SKM-1 treated with dmso at 0.1 percent for 144 hours (cell line): ENCODE results near the gene LHX5.

Experiments
- DNase-seq: peaks from one replicate; lab custom pipeline; 2025; ENCODE audit not compliant: unreplicated experiment; lab: John Stamatoyannopoulos, UW

Gene LHX5

DNA sequence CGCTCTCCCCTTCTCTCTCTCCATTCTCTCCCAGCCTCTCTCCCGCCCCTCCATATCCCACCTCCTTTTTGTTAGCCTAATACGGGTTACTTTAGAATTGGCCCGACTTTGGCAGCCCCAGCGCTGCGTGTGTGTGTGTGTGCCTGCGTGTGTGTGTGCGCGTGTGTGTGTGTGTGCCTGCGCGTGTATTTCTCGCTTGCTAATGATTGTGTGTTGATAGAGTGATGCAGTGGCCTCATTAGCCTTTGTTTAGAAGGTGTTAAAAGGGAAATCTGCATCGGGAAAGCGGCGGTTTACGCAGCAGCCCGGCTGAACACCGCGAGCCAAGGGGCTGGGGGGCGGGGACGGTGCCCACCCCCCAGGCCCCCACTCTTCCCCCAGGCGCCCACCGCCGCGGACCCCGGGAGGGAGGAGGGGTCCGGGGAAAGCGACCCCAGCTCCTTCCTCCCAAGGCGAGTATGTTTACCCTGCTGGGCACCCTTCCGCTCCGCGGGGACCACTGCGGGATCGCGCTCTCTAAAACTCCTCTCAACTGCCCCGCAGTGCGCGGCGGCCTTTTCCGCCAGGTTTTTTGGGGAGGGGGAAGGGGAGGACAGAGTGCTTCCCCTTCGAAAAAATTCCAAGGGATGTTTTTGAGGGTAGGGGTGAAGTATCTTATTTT lies 6.8 kb upstream of the LHX5 start:
- DNase-seq, result no peak

DNA sequence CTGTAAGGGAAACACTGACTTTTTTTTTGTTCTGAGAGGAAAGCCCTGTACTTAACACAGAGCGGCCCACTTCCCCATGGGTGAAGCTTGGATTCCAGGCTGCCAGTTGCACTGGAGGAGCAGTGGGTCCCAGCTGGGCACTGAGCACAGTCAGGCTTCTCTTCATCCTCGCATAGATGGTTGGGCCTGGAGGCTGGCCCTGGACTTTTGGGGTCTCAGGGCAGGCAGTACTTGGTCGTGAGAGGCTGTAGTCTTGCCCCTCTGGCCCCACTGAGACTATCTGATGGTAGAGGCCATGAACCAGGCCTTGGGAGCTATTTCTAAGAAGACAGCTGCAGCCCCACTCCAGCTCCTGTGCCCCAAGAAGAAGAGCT lies 6.2 kb upstream of the LHX5 start:
- DNase-seq, result no peak

DNA sequence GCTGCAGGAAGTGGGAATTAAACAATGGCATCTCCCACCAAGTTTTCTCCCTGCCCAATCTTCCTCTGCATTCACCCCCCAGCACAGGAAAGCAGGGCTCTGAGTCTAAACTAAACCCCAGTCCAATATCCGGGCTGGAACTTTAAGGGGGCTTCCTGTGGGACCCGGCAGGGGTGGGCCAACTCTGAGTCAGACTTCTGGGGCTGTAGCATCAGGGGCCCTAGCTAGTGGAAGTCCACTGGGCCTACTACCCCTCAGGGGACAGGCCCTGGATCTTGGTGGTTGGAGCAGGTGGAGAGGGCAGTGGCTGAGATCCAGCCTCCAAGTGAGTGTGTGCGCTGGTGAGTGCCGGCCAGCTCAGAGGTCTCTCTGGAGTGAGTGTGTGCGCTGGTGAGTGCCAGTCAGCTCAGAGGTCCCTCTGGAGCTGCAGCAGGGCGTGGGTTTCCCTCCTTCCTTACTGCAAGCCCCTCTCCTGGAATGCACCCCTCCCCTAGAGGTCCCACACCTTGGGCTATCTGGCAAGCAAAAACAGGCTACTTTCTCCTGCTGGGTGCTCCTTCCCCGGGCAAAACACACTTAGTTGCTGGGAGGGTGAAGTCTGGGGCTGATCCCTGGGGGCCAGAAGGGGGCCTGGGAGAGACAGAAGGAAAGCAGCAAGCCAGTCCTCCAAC lies 5.6 kb upstream of the LHX5 start:
- DNase-seq, result no peak

DNA sequence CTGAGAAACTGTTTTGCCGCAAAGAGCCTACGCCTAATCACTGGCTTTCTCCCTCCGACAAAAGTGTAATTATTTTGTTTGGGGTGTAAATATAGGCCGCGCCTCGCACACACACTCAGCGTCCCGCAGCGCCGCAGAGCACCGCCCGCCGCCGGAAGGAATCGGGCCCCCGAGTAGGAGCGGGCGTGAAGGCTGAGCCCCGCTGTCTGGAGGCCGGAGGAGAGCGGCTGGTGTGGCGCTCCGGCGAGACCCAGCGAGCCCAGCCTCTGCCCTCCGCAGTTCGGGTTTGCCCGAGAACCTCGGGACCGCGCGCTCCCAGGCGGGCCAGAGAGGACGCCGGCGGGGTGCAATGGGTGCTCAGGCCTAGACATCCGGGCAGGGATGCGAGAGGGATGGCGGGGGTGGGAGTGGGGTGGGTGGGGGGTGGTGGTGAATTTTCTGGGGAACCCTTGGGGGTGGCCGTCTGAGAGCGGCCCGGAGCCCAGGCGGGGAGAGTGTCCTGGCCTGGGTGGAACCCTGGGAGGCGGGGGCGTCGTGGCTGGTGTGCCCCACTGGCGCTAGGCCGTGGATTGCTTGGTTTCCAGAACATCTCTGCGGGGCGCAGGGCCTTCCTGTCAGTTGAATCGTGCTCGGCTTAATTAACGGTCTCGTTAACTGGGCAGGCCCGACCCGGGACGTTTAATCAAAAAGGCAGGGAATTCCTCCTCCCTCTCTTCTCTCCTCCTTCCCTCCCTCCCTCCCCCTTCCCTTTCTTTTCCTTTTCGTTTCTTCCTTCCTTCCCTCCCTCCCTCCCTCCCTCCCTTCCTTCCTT lies 4.7 kb upstream of the LHX5 start:
- no peak for DNase-seq

DNA sequence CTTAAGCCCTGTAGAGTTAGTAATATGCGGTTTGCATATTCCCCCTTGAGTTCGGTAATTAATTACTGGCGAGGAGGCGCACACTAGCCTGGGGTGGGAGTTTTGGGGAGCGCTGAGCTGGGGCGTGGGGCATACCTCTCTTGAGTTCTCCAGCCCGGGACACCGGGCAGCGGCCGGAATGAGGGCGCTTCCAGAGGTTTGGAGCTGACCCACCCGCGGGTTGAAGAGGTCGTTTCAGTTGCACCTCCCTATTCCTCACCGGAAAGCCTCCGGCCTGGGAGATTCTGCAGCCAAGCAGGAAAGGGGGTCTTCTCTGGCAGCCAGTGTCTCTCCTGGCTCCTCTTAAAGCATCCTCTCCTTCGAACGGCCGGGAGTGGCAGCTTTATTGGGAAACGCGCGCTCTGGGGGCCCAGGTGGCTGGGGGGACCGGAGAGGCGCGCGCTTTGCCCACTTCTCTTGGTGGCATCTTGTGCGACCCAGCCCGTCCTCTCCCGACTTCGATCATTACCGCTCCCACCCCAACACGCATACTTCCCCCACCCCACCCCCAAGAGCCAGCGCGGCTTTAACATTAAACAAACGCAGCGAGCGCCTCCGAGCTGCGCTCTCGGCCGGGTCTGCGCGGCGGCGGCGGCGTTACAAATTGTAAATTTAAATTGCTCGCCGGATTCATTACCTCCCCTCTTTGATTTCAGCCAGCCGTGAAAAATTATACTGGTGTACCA lies 3.9 kb upstream of the LHX5 start:
- DNase-seq, result no peak

DNA sequence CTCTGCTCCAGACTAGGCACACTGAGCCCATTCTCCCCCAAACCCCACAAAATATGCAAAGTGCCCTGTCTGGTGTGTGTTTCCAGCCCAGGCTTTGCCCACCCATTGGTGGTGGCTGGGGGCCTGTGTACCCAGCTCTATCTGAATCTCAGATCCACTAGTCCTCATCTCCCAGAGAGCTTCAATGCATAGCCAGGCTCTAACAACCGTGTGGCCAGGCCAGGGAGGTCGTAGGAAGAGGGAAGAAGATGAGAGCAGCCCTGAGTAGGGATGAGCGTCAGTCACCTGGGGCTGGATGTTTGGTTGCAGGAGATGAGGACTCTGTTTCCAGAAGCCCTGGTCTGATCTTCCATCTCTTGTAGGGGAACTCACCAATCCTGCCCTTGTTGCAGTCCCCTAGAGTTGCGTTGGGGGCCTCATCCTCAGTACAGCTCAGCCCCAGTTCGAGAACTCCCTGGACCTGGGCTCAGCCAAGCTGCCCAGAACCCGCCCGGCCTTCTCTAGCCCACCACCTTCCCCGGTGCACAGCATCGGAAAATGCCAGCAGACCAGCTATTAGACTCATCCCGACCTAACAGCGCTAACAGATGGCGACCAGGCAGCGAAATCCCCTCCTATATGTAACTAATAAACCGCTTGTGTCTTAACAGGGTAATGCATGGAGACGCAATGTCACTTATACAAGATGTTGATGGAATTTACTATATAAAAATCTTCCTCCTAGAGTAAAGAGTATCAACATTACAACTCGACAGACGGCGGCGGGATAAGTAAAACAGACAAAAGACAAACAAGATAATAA lies 3.2 kb upstream of the LHX5 start:
- no peak for DNase-seq

DNA sequence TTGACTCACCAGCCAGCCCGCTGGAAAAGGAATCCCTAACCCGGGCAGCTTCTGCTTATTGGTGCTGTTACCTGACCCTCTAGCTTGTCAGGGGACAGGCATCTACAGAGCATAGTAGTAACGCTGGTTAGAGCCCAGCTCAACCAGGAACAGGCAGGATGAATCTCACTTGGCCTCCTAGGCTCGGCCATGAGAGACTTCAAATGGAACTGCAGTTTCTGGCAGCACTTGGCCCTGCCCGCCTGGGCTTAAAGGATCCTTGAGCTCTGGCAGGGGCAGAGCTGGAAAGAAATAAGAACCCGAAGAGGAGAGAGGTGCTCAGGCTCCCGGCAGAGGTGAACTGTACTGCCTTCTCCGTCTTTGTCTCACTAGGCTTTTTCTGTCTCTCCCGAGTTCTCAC lies 2.3 kb upstream of the LHX5 start:
- DNase-seq, result no peak

DNA sequence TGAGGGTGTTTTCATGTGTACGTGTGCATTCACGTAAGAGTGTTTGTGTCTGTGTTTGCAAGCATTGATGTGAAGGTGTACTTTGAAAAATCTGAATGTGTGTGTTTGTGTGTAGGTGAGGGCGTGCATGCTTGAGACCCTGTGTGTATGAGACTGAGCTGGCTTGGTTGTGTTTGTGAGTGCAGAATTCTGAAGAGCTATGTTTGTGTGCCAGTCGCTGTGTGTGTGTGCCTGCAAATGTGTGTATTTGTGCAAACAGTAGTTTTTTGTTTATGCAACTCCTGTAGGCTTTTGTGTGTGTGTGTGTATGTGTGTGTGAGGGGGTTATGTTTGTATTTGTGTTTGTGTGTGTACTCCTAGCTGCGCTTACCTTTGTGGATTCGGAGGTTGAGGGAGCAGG lies 1.7 kb upstream of the LHX5 start:
- DNase-seq, result no peak

DNA sequence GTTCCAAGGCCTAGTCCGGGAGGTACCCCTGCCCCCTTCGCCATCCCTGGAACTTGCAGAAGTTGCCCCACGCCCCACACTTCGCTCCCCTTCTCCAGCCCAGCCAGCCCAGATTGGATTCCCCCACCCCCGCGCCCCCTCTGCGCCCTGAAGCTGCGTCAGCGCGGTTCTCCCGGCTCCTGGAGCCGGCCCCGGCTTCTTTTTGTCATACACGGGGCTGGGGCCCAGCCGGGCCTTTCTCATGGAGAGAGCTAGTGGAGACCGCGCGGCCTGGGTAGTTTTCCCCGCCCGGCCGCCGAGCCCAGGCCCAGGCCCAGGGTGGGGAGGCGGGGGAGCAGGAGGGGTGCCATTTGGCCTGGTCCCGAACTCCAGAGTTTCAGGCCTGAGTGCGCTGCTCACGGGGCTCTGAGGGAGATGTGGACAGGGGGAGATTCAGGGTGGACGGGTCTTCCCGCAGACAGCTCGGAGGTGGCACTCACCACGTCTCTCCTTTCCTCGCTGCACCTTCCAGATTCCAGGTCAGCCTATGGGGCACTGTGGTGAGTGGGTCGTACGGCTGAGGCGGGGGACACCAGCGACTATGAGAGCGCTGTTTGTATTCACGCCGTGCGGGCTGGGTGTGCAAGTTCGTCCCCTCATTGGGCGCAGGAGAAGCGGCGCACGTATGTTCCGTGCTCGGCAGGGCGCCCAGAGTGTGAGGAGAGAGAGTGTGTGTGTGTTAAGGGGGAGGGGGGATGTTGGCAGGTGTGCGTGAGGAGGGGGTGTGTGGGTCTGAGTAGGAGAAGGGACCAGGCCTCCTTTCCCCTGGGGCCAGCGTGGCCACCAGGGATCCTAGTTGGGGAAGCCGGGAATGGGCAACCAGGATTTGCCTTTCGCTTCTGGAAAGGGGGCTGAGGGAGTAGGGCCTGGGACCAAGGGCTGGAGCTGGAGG lies 785 bp upstream of the LHX5 start:
- no peak for DNase-seq

DNA sequence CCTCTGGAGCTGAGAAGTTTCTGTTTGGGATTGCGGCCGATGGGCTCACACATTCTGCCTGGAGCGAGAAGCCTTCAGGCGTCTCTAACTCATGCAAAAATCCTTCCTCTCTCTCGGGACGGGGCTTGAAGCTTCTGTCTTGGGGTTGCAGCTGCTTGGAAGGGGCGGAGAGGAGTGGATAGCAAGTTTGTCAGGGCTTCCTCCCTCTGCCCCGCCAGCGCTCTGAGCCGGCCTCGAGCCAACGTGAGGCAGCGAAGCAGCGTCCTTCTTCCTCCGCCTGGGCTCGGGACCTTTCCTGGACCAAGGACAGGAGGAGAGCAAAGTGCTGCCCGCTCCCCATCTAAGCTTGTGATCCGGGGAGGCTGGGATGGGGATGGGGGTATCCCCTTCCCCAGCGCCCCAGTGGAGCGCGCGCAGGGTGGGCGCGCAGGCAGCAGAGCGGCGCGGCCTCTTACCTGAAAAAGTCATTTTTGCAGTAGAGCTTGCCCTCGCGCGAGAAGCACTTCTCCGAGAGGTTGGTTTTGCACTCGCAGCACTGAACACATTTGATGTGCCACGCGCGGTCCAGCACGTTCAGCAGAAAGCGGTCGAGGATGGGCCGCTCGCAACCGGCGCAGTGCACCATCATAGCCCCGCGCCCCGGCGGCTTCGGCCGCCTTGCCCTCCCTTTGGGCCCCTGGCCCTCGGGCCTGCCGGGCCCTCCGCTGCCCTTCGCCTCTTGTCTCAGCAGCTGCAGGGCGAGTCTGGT lies 626 bp downstream of the LHX5 start:
- no peak for DNase-seq

DNA sequence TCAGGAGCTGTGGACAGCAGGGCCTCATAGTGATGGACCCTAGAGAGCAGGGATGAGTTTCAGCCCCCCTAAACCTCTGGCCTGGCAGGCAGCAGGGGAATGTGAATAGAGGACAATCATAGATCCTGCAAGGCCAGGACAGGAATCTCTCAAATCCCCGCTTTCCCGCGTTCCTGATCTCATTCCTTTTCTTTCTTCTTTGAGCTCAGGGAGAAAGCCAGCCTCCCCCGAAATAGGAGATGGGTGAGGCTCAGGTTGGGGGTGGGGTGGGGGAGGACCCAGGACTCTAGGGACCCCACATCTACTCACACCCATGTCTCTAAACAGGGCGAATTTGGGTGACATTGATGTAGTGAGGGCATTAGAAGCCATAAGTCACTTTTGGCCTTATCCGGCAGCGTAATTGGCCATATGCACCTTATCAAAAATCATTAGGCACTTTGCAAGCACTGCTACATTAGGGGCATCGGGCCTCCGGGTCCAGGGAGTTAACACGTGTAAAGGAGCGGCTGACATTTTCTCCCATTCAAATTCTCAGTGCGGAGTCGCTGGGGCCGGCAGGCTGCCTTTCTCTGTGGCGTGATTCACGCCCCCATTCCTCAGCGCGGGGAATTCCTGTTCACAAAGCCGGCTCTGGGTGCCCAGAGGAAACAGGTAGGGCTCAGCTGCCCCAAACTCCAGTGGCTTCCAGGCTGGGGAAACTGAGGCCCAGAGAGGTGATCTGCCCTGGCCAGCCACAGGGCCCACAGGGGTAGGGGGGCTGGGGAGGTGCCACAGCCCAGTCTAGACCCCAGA lies 1.5 kb downstream of the LHX5 start:
- DNase-seq, result no peak

DNA sequence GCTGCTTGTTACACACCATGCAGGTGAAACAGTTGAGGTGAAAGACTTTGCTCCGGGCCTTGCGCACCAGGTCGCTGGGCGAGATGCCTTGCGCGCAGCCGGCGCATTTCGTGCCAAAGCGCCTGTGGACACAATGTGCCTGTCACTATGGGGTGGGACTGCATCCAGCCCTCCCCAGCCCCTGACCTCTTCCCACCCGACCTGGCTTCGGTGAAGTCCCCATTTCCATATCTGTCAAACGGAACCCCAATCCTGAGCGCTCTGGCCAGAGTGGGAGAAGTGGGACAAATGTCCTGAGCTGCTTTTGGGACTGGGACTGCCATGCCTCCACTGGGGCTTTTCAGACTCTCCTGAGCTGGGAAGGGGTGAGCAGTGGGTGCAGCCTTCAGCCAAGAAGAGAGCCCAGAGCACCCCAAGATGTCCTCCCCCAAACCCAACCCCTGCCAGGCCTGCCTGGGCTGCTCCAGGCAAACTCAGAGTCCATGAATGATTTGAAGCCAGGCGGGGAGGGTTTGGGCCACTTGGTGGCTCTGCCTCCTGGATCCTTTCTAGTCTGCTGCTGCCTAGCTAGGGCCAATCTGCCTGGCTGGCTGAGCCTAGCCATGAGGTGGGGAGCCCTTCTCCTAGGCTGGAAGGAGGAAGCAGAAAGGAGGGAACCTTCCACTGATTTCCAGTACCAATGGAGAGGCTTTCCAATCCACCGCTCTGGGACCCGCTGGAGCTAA lies 2.3 kb downstream of the LHX5 start:
- DNase-seq, result no peak

DNA sequence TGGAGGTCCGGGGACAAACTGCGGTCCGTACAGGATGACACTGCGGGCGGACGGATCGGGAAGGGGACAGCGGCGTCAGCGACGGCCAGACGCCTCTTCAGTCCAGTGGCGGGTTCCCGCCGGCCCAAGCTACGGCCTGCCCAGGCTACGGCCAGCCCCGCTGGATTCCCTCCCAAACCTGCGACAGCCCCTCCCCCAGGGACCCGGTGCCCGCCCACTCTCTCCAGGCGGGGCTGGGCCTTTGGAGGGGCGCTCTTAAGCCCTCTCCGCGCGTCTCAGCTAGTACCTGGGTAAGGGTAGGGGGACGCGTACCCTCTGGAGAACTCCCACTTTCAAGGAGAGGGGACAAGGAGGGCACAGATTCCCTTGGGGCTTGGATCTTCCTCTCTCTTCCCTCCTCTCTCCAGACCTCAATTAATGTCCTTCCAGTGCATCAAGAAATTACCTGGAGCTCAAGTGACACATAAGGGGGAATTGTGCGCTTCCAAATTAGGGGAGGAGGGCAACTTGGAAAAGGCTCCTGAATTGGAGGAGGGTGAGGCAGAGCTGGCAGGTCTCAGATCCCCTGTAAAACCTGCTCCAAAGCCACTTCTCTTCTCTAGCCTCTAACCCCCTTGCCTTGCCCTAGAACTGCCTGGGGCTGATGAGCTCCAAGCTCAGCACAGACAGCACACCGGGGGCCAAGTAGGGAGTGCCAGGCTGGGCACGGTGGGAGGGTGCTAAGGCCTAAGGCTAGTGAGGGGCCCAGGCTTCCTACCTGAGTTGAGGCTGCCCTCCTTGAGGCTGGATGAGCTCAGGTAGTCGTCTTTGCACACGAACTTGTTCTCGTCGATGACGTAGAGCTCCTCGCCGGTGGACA lies 3.1 kb downstream of the LHX5 start:
- no peak for DNase-seq

DNA sequence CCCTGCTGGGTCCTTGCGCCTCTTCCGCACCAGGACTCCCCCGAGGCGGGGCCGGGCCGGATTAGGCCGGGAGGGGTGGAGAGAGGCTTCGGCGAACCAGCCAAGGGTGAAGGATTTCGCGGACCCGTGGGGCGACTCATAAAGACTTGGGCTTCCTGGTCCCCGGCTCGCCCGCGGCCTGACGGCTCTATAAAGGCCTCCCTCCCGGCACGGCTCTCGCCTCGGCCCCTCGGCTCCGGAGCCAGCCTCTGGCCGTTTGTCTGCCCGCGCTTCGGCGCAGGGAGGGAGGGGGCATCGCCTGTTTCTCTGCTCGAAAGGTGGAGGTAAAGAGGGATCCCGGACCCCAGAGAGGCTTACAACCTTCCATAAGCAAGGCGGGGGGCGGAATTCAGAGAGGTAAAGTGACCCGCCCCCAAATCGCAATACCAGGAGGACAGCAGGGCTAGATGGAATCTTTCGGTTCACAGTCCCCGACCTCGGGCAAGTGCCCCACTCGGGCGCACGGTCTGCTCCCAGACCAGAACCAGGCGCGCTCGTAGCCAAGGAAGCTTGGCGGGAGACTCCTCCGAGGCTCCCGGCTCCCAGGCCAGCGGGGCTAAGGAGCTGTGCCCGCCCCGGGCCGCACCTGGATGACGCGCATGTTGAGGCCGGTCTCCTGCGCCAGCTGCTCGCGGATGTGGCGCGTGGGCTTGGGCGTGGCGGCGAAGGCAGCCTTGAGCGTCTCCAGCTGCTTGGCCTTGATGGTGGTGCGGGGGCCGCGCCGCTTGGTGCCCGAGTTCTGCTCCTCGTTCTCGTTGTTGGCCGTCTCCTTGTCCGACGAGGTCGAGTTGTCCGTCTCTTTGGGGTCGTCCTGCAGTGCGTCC lies 3.9 kb downstream of the LHX5 start:
- no peak for DNase-seq

DNA sequence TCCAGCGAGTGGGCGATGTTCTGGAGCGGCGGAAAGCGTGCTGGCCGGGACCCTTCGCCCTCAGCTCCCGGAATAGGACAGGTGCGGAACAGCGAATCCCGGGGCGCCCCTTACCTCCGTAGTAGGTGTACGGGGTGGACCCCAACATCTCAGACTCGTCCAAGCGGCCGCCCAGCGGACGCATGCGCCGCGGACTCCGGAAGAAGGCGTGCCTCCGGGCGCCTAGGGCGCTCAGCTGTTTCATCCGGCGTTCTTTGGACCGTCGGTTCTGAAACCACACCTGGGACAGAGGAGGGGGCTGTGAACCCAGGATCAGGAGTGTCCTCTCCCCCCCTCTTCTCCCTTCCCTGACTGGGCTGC lies 4.5 kb downstream of the LHX5 start:
- DNase-seq, result no peak
